GM19467 (cell line): ENCODE results near the gene CCDC196.
"Not testable (repeated sequence)": the region's sequence is repeated elsewhere in the genome, so short reads cannot be mapped to it uniquely, and the experiment has no call there.

Experiments
- ATAC-seq: cut with Tn5 transposase; IDR thresholded peaks from one replicate; pipeline ENCODE4 v1.9.1; 2021; ENCODE audit warnings: mild to moderate bottlenecking, moderate library complexity; ENCODE audit not compliant: unreplicated experiment

The CCDC196 gene

DNA sequence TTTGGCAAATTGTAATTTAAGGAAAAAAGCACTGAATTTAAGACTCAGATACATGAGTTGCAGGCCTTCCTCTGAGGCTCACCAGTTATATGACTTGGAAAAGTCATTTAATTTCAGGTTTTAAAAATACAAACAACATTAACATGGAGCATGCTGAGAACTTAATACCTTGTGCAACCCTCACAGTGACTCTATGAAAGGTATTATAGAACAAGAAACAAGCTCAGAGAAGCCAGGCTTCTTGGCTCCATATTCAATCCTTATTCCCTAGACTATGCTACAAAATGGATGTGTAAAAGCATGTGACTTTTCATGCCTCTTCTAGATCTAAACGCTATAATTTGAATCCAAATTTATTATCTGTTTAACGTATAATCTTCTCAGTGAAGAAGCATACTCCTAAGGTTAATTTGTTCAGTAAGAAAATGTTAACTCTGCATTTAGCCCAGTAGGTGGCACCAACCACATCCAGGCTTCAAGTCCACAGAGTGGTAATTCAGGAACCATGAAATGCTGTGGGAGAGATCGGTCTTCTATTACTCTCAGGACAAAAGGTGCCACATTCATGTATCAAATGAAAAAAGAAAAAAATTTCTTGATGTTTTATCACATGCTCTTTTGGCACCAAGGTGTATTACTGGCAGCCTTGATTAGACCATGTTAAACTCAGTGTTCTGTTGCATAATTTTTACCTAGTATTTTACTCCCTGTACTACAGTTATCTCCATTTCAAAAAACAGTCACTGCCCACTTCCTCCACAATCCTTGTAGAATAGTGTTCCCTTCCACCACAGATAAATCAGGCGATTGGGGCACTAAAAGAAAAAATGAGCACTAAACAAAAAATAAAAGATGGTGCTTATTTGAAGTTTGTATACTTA lies 9.3 kb downstream of the CCDC196 start:
- peak; percentile 60 for ATAC-seq

DNA sequence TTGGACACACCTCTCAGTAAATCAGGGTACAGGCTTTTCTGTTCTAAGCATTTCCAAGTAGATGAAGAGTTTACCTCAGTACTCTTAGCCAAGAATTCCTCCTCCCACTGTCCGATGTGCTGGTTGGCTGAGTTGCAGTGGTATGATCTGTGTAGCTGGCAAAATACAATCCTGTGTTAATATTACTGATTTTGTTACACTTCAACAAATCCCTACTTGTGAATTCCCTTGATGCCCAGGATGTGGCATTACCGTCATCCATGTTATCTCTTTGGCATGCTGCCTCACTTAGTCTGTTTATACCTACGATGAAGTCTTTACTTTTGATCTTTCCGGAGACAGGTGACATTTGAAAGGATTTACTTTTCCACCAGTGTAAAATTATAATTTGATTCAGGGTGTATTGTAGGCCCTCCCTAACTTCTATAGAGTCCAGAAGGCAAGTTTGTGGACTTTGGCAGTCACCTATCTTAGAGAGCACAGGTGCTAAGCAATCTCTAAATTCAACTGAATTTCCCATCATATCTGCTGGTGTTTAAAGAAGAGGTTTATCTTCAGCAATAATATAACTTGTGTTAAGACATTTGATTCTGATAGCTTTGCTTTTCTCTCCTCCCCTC lies 10.1 kb downstream of the CCDC196 start:
- no peak for ATAC-seq

DNA sequence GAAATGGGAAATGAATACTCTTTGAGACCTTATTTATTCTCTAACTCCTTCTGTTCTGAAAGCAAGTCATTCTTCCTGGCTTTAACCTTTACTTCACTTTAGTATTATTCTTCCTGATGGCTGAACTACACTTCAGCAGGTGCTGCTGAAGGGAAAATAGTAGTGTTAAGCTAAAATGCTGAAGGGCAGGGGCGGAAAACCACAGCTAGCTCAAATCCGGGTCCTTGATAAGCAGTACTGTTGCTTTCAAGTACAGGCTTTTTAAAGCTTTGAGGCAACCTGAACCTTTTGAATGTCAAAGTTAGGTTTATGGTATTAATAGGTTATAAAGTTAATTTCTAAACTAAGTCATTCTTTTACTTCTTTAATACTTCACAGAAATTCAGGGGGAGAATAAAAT lies 10.7 kb downstream of the CCDC196 start:
- ATAC-seq = no peak

DNA sequence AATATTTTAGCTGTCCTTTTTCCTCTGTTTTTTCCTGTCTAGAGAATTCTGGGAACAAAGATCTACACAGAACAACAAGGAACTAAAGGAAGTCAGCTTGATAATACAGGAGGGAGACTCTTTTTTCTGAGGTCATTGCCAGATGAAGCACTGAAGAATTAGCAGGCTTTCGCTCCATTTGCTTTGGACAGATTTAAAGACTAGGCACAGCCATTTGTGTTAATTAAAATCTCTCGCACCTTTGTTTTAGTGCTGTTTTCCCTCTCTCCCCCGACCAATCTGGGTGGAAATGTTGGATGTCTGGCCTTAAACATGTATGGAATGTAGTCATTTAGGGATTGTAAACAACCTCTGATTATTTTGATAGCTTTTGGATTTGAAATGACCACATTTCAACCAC lies 12.1 kb downstream of the CCDC196 start:
- ATAC-seq = no peak

DNA sequence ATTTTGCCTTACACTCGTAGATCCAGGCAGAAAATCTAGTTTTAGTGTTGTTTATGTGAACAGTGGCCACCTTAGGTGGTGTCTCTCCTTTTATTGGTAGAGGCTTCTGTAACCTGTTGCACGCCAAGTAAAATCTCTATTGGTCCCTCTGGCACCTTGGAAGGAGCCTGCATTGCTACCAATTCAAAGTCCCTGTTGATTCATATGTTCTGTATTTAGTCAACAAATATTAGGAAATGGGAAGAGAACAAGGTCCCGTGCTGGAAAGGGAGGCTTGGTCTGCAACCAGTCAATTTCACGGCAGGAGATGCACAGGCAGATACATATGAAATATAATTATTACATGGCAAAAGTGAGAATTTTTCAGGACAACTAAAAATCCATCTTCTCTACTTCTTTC lies 15.4 kb downstream of the CCDC196 start:
- ATAC-seq = no peak

DNA sequence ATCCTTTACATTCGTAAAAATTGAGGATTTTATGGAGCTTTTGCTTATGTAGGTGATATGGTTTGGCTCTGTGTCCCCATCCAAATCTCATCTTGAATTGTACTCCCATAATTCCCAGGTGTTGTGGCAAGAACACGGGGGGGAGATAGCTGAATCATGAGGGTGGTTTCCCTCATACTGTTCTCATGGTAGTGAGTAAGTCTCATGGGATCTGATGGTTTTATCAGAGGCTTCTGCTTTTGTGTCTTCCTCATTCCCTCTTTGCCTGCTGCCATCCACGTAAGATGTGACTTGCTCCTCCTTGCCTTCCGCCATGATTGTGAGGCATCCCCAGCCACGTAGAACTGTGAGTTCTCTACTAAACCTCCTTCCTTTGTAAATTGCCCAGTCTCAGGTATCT lies 16.7 kb downstream of the CCDC196 start:
- not testable (repeated sequence) for ATAC-seq

DNA sequence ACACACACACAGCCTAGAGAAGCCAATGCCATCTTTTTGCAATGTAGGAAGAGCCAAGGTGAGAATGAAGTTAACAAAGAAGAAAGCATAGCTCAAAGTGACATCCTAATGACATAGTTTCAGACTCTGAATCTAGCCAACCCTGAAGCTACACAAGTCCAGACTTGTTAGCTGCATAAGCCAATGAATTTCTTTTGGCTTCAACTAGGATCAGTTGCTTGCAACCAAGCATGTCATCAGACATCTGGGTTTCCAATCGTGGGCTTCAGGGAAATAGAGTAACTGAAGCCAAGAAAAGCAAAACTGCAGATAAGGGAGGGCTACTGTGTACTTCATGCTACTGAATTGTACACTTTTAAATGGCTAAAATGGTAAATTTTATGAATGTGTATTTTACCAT lies 17.4 kb downstream of the CCDC196 start:
- no peak for ATAC-seq

DNA sequence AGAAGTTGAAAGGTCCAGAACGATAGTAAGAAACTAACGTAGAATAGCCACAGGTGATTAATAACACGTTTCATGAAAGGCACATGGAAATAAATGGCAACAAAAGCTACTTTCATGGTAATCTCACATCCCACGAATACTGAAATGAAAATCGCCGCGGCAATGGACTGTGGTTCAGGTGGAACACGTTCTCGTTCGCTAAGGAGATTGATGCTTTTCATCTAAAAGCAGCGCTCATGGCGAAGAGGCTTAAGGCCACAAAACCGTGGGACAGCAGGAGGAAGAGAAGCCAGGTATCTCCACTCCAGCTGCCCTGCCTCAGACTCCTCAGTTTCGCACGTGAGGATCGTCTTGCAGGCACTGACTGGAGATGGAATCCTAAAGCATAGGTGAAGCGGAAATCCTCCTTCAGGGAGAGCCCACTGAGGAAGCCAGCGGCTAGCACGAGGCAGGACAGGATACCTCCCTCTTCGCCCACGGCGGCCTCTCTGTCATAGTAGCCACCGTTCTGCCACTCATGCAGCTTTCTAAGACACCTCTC lies 21.1 kb downstream of the CCDC196 start:
- peak; percentile 16 for ATAC-seq

DNA sequence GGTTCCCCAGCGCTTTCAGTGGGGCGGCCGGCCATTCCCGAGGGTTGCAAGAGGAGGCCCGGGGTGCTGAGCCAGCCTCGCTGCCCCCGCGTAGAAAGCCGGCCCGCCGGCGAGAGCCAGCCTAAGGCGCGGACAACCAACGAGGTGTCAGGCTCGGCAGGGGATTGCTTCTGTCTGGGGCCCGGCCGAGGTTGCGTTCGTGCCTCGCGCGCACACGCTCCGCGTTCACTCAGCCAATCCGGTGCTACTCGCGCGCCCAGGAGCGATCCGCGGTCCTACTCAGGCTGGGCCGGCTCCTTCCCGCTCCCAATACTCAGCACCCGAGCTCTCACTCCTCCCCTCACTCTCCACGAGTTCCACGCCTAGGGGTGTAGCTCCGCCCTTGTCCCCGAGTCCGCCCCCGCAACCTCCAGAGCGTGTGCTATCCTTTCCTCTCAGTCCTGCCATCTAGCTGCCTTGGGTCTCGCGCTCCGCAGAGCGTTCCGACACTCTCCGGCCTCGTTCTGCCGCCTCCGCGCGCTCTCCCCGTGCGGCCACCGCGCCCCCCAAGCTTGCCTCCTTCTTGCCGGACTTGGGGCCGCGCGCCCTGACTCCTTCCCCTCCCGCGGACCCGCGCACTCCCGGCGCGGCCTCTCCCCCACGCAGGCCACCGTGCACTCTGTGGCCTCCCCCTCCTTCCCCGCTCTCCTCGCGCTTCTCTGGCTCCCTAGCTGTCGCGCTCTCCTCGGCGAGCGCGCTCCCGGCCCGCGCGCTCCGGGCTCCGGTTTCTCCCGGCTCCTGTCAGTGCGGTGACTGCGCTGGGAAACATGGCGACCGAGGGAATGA lies 21.8 kb downstream of the CCDC196 start, which contains the start of gene GPHN:
Gene GPHN, plus strand, starts transcription at position 426 of the 825 bp plus-strand sequence.
- peak; percentile 77 for ATAC-seq

DNA sequence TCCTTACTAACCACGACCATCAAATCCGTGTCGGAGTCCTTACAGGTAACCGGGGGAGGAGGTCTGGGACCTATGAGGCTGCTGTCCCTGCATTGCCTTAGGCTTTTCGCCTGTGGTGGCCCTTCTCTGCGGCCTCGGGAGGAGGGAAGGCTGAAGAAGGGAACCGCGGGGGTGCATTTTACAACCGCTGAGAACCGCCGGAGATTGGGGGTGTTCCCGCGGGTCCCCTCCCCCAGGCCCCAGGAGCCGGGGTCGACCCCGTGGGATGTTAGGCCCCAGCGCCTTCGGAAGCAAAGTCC lies 22.3 kb downstream of the CCDC196 start:
- ATAC-seq = peak; percentile 2

DNA sequence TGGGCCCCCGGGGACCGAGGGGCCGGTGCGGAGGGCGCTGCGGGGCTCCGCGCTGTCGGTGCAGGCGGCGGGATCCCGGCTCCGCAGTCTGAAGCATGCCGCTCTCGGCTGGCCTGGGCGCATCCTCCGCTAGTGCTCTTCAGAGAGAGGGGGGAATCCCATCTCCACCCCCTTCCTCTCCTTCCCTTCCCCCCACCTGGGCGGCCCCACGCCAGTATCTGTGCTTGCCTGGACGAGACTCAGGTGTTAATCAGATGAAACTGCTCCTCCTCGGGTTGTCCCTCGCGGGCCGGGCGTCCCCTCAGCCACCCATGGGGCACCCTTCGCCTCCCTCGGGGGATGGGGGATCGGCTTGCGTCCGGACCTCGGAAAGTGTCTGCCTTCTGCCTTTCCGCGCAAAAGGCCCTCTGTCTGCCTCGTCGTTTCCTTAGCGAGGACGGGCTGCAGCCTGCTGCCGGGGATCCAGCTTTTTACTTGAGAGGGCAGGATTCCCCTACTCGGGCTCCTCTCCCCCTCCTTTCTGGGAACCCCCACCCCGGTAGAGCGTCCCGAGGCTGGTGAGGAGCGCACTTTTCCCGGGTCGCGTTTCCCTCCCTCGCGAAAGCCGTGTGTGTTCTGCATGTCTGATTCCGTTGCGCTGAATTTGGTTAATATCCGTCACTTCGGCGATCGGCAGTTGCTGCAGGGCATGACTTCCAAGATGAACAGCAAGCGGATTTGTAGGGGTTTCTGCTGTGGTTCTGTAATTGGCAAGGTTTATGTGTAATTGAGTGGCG lies 22.9 kb downstream of the CCDC196 start:
- peak; percentile 24 for ATAC-seq

DNA sequence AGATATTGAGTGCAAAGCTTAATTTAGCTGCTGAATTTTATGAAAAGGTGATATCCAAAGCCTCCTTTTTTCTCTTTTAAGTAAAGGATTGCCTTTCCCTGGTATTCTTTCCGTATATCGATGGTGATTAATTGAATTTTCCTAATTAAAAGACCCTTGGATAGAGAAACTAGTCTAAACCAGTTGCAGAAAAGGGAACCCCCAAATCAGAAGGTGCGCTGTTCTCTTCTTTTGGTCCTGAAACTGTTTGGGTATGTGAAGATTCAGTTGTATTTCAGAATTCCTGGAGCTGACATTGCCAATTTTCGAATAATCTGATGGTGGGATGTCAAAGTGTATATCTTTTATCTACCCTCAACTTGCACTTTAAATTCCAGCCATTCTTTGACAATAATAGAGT lies 23.7 kb downstream of the CCDC196 start:
- ATAC-seq = no peak

DNA sequence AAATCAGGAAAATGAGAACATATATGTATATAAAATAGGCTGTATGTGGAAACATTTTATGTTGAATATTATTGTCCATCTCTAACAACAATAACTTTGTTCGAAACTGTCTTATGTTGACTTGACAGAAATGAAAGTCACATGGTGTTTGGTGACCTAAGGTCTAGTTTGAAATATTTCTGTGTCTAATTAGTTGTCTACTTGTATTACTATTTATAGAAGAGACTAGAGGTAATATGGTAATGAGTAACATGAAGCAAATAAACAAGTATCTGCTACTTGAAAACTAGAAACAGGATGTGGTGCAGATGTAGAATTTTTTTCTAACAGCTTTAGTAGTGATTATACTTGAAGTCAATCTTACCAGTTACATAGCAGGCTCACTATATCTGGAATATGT lies 25.7 kb downstream of the CCDC196 start:
- ATAC-seq = no peak

DNA sequence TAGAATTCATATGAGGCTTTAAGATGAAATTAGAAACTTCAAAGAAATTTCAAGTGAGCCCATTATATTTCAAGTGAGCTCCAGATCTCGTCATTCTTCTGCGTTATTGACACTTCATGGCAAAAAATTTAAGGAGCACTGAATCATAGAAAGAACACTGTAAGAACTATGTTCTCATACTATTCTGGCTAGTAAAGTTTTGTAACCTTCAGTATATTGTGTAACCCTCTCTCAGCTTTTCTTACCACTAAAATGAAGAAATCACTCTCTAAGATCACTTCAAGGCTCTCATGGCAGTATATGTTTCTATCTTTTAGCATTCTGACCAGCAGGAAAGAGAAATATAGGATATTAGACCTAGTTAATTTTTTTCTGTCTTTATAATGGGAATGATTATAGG lies 28.0 kb downstream of the CCDC196 start:
- no peak for ATAC-seq

DNA sequence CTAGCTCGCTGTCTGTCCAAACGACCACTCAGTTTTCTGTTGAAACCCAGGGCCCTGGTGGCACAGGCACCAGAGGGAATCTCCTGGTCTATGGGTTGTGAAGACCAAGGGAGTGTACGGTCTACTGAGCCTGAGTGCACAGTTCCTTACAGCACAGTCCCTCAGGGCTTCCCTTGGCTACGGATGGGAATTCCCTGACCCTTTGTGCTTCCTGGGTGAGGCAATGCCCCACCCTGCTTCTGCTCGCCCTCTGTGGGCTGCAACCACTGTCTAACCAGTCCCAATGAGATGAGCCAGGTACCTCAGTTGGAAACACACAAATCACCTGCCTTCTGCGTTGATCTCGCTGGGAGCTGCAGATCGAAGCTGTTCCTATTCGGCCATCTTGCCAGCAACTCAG lies 44.4 kb downstream of the CCDC196 start:
- no peak for ATAC-seq

DNA sequence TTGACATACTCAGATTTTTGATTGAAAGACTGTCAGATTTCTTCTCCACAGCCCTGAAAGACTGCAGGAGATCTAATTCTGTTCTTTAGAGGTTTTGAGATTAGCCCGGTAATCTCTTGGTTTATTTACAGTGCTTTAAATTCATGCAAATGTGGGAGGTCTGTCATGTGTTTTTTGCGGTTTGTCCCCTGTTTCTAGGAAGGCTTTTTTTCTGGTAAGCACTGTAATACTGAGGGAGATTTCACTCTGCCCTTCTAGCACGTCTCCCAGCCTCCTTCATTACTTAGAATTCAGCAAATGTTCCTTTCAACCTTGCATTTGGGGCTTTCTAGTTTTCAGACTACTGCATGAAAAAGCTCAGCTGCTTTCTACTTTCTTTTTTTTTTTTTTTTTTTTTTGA lies 52.9 kb downstream of the CCDC196 start:
- no peak for ATAC-seq

DNA sequence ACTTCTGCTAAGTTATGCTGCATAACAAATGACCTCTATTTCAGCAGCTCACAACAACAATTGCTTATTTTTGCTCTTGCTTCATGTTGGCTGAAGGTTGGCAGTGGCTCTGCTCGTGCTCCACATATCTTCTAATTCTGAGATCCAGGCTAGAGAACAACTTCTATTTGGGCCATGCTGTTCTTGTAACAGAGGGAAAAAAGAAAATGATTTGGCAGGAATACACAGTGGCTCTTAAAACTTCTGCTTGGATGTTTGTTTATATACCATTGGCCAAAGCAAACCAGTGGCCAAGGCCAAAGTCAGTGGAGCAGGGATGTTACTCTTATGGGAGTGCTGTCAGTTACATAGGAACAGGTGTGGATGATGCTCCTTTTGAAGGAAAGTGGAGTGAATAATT lies 53.9 kb downstream of the CCDC196 start:
- no peak for ATAC-seq

DNA sequence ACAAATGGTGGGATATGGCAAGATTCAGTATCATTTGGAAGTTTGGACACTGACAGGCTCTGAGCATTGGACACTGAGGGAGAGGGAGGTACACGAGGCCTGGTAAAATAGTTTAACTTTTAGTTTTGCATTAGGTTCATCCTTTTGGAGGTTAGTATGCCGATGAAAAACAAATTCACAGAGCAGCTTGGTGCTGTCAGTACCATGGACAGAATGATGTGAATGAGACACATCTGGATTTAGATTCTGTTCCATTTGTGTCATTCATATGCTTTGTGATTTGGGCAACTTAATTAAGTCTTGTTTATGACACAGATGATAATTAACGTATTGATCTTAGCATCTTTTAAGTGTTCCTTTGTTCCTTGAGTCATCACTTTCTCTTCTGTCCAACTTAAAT lies 55.5 kb downstream of the CCDC196 start:
- ATAC-seq = no peak

DNA sequence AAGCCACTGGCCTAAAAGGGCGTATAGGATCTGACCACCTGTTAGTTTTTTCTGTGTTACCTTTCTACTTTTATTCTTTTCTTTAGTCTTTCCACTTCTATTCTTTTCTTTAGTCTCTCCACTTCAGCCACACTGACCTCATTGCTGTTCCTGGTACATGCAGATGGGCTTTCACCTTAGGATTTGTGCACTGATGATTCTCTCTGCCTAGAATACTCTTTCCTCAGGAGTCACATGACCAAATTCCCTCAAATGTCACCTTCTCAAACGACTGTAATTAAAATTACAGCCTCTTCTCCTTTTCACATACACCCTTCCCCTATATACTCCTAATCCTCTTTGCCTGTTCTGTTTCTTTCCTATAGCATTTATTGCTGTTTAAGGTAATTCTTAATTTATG lies 57.8 kb downstream of the CCDC196 start:
- no peak for ATAC-seq

DNA sequence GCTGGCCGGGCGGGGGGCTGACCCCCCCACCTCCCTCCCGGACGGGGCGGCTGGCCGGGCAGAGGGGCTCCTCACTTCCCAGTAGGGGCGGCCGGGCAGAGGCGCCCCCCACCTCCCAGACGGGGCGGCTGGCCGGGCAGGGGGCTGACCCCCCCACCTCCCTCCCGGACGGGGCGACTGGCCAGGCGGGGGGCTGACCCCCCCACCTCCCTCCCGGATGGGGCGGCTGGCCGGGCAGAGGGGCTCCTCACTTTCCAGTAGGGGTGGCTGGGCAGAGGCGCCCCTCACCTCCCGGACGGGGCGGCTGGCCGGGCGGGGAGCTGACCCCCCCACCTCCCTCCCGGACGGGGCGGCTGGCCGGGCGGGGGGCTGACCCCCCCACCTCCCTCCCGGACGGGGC lies 59.0 kb downstream of the CCDC196 start:
- ATAC-seq = not testable (repeated sequence)

DNA sequence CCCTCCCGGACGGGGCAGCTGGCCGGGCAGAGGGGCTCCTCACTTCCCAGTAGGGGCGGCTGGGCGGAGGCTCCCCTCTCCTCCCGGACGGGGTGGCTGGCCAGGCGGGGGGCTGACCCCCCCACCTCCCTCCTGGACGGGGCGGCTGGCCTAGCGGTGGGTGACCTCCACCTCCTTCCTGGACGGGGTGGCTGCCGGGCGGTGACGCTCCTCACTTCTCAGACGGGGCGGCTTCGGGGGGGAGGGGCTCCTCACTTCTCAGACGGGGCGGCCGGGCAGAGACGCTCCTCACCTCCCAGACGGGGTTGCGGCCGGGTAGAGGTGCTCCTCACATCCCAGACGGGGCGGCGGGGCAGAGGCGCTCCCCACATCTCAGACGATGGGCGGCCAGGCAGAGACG lies 59.6 kb downstream of the CCDC196 start:
- ATAC-seq = not testable (repeated sequence)
